Measurements from ENCODE around the gene OTP.

The OTP gene

DNA sequence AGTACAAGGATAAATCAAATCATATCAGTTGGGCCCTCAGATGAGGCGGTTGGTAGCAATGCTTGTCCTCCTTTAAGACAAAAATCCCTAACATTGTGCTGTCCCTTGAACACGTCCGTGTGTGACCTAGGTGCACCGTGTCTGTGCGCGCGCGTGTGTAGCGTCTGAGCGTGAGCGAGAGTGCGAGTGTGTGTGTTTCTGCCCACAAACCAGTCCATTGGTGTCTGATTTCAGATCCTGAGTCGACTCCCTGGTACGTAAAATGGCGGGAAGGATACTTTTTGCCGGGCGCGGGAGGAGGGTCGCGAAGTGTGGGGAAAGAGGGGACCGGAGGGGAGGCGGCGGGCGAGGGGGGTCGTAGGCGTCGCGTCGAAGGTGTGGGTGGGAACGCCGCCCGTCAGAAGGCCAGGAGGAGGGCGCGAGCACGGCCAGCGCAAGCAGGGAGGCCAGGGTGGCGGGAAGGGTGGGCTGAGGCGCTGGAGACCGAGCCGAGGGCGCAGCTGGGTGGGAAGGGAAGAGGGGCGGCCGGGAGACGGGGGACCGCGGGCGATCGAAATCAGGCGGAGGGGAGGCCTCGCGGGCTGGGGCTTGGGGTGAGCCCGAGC, 8.9 kb downstream of the OTP start:
- TF ChIP-seq, protein P1, sequence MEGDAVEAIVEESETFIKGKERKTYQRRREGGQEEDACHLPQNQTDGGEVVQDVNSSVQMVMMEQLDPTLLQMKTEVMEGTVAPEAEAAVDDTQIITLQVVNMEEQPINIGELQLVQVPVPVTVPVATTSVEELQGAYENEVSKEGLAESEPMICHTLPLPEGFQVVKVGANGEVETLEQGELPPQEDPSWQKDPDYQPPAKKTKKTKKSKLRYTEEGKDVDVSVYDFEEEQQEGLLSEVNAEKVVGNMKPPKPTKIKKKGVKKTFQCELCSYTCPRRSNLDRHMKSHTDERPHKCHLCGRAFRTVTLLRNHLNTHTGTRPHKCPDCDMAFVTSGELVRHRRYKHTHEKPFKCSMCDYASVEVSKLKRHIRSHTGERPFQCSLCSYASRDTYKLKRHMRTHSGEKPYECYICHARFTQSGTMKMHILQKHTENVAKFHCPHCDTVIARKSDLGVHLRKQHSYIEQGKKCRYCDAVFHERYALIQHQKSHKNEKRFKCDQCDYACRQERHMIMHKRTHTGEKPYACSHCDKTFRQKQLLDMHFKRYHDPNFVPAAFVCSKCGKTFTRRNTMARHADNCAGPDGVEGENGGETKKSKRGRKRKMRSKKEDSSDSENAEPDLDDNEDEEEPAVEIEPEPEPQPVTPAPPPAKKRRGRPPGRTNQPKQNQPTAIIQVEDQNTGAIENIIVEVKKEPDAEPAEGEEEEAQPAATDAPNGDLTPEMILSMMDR (IDR thresholded peaks at IDR 0.05) = no peak

DNA sequence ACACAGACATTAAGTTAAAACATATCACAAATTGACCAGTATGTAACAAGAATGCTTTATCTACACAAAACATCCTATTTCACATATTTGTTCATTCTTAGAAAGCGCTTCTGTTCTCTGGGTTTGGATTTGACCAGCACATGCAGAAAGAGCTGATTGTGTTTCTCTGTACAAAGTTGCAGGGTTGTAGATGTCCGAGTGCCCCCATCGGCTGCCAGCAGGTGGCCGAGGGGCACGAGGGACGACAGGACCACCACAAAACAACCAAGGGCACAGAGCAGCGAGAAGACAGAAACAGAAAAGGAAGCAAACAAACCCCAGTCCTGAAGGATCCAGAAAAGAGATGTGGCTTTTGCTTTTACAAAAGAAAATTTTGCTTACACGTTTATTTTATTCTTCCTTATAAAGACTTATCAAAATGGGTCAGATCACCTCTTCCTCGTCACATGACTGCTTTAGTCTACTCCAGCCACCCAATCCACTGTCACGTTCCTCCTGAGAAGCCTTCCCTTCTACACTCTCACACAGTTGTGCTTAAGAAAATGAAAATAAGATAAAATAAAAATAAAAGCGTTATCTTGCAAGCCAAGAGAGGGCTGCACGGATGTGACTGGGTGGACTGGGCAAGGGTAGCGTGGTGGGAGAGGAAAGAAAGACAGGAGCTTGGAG, 9.5 kb downstream of the OTP start:
- TF ChIP-seq, protein P1 (IDR thresholded peaks at IDR 0.05) = no peak

DNA sequence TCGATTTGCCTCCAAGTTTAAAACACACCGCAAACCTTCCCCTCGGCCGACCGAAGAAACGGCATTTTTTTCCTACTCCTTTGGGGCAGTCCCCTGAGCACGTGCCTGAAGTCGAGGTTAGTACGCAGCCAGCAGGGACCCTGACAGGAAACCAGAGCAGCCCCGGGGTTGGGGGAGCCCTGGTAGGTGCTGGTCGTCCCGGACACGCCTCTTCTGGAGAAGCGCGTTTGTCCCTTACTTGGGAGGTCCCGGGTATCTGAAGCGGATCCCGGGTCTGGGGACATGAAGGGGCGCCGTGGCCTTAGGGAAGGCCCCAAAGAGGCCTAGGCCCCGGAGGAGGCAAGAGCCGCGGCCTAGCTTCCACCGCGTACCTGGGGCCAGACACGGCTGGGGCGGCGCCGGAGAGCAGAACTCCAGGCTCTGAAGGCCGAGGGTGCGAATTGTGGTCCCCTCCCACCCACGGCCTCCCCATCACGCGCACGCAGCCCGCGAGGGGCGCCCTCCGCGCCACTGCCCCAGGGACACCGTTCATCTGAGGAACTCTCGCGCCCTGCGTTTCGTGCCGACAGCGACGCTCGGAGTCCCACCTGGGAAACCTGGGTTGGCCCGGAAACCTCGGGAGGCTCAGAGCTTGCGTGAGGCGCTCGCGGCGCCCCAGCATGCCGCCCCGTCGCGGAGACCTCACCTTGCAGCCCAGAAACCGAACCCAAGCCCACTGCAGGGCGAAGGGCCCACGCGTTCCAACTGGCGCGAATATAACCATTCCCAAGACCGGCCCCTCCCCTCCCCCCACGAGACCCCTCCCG, 10.4 kb downstream of the OTP start:
- TF ChIP-seq, protein P1 (IDR thresholded peaks at IDR 0.05) = no peak

DNA sequence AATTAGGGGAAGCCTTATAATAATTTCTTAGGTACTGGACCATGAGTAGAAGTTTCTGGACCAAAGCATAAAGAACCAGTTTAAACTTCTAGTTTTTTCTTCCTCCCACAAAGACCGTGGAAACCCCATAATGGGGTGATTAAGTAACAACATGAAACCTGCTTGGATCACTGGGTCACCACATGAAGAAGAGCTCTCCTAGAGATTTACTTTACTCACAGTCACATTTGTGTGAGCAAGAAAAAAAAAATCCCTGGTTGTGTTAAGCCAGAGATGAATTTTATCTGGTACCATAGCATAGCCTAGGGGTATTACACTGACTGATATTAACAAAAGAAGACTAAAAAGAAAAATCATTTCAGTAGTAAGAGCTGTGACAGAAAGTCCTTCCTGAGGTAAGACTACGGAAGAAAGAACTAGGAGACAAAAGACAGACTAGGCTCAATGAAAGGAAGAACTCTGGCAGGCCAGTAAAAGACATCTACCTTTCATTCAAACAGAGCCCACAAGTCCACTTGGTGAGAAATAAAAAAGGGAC, 15.2 kb downstream of the OTP start:
- TF ChIP-seq, protein P1 (IDR thresholded peaks at IDR 0.05) = no peak

DNA sequence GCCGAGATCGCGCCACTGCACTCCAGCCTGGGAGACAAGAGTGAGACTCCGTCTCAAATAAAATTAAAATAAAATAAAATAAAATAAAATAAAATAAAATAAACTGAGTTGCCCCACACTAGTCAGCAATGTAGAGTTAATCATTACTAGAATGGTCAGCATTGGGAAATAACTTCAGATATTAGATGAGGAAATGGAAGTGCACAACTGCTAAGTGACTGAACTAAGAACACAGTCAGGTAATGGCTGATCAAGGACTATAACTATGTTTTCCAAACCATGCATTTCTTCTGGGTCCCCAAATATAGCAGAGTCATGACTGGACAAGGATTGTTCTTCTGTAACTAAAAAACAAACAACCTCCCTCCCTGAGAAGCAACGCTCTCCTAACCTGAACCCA, 17.1 kb downstream of the OTP start:
- TF ChIP-seq, protein P1 (IDR thresholded peaks at IDR 0.05) = no peak

DNA sequence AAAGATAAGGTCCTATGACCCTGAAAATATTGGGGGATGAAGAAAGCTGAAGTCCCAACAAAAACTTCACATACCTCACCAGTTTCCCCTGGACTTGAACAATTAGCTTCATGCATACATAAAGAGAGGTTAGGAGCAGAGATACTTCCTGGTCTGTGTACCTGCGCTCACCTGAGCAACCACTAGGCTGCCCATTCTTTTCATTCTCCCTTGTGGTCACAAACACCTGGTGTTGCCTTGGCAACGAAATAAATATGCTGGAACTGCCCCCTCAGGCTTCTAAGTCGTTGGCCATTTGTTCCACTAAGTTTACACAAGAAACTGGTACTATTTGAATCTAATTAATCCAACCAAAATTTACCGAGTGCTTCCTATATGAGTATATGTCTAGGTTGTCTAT, 18.1 kb downstream of the OTP start:
- TF ChIP-seq, protein P1 (IDR thresholded peaks at IDR 0.05) = peak; percentile 29; the same call in 1 of the 2 replicates

DNA sequence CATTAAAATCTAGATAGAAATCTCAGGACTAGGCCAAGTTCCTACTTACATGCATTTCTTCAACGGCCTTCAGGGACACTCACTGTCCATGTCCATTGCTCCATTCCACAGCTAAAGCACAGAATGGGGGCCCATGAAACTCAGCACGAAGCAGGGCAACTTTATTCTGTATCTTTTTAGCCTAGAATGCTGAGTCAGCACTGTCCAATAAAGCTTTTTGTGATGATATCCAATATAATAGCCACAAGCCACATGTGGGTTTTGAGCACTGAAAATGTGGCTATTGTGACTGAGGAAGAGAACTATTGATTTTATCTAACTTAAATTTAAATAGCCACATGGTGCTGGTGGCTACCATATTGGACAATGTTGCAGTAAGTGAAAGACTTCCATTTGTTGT, 21.6 kb downstream of the OTP start:
- TF ChIP-seq, protein P1 (IDR thresholded peaks at IDR 0.05) = no peak

Measured in LNCAP (cell line).